Endodermal cell (in vitro differentiated cells): ENCODE measurements around the gene RAC3. TPM values are rescaled to one million over a fixed set of nuclear protein-coding genes. Genes with fewer than 3 reads are reported as not detected.

Source experiments
- DNase-seq: peaks from one replicate; pipeline ENCODE4 v3.0.0-alpha.2; 2017
- H3K27ac ChIP-seq: 2 replicates; pipeline ENCODE4 v1.5.1; 2013; ENCODE audit warnings: mild to moderate bottlenecking, low read depth, low read length, moderate library complexity
- H3K27me3 ChIP-seq: 2 replicates; pipeline ENCODE4 v1.6.1; 2013; ENCODE audit warnings: mild to moderate bottlenecking, low read length, moderate library complexity; ENCODE audit not compliant: insufficient read depth, control insufficient read depth, poor library complexity, severe bottlenecking
- H3K36me3 ChIP-seq: 2 replicates; pipeline ENCODE4 v1.7.0; 2013; ENCODE audit warnings: mild to moderate bottlenecking, low read length, moderate library complexity; ENCODE audit not compliant: control insufficient read depth, insufficient read depth
- H3K4me1 ChIP-seq: one replicate; pipeline ENCODE4 v1.7.0; 2013; ENCODE audit warnings: low read length; ENCODE audit not compliant: control insufficient read depth, insufficient read depth
- H3K4me3 ChIP-seq: 2 replicates; pipeline ENCODE4 v1.5.1; 2013; ENCODE audit warnings: mild to moderate bottlenecking, low read length, moderate library complexity
- H3K9ac ChIP-seq: 2 replicates; pipeline ENCODE4 v1.6.1; 2013; ENCODE audit warnings: mild to moderate bottlenecking, low read length, moderate library complexity; ENCODE audit not compliant: poor library complexity, severe bottlenecking; ENCODE audit errors: extremely low read depth
- H3K9me3 ChIP-seq: 2 replicates; pipeline ENCODE4 v1.6.1; 2013; ENCODE audit warnings: mild to moderate bottlenecking, low read length, moderate library complexity; ENCODE audit not compliant: control insufficient read depth
- H3K27ac Mint-ChIP-seq: 2 replicates; pipeline ENCODE4 v1.8.0; 2020; ENCODE audit warnings: mixed read lengths
- H3K27me3 Mint-ChIP-seq: 2 replicates; pipeline ENCODE4 v1.8.0; 2021; ENCODE audit warnings: mild to moderate bottlenecking, mixed read lengths; ENCODE audit not compliant: insufficient read depth
- H3K36me3 Mint-ChIP-seq: 2 replicates; pipeline ENCODE4 v1.8.0; 2020; ENCODE audit warnings: low read depth, mixed read lengths
- H3K4me1 Mint-ChIP-seq: 2 replicates; pipeline ENCODE4 v1.8.0; 2020; ENCODE audit warnings: mixed read lengths
- H3K4me3 Mint-ChIP-seq: 2 replicates; pipeline ENCODE4 v1.8.0; 2020; ENCODE audit warnings: mild to moderate bottlenecking, moderate library complexity, mixed read lengths
- H3K9me3 Mint-ChIP-seq: 2 replicates; pipeline ENCODE4 v1.8.0; 2020; ENCODE audit warnings: mild to moderate bottlenecking, mixed read lengths
- CTCF ChIP-seq: fragments of 200-600 bp; sonication (generic); conservative IDR thresholded peaks from 2 replicates; pipeline ENCODE4 v1.5.0; 2021; ENCODE audit warnings: antibody characterized with exemption, mild to moderate bottlenecking
- WGBS, 2 experiments: methylation state at CpG; one replicate each; pipeline versions ENCODE4 v1.1.5 to v1.1.7; 2013; ENCODE audit warnings: missing lambda C conversion rate in 2 of 2, mixed read lengths in 1 of 2; ENCODE audit not compliant: insufficient coverage in 1 of 2, insufficient read length in 1 of 2; 5-methylcytosine and 5-hydroxymethylcytosine counted together
- total RNA-seq, 2 donors: library from RNA; stranded (reverse); fragmentation: NEBNext Ultra II Directional in 1 of 2; extraction: Animal tissue kit (Norgen Biotek cat#: 25700) in 1 of 2; gene quantifications; 2 replicates in 1 of 2; 3 replicates in 1 of 2; pipeline ENCODE4 v1.2.1, GENCODE V29; 2021

RAC3 gene
- total RNA-seq, 2 donors from 2014 or later, result 45.7 to 53.9 TPM

- 93% methylated on average over 13 to 20 of the region's 20 CpGs for WGBS, 2 experiments
- no peak overlapping the region for H3K27ac Mint-ChIP-seq
Observed at GRCh38 chr17:82063424-82064415, 32.2 kb downstream of the RAC3 start.

DNA sequence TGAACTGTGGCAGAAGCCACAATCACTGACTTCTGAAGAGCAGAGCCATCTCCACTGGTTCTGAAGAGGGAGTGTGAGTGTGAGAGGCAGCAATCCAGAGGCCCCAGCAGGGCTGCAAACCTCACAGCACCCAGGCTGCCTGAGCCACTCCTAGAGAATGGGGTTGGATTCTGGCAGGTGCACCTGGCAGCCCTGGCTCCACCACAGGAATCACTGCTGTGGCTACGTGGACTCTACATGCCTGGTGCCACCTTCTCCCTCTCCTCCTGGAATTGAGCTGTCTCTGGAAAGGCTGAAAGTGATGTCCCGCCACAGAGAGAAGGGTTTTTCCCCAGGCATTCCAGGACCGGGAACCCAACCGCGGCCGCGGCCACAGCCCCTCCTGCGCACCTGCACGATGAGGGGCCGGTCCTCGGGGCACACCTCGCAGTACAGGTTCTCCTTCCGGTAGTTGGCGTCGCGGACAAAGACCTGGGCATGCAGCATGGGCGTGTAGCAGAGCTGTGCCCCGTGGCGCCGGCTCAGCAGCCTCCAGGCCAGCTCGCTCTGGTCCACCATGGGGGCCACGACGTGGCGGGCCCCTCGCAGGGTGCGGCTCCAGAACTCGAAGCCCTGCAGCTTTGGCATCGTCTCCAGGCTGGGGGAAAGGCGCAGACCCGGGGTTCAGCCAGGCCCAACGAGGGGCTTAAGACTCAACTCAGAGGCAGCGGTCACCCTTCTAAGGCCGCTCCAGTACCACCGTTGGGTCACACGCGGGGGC is 33.1 kb downstream of the RAC3 start:
- no peaks in the 10 kb centered on the region for H3K27me3 ChIP-seq
- peaks cover 1% of the 10 kb centered on the region for H3K27me3 Mint-ChIP-seq
- H3K36me3 Mint-ChIP-seq, result peaks cover 5% of the 10 kb centered on the region
- 64 to 74% methylated on average over 28 to 36 of the region's 36 CpGs for WGBS, 2 experiments
- DNase-seq, result no peak
- H3K4me3 ChIP-seq, result peak overlapping the region; percentile 82
- H3K27ac ChIP-seq, result no peak overlapping the region
- H3K4me1 ChIP-seq, result peaks cover 4% of the 10 kb centered on the region
- H3K27ac Mint-ChIP-seq, result no peak overlapping the region
- H3K36me3 ChIP-seq, result peaks cover 14% of the 10 kb centered on the region
- no peaks in the 10 kb centered on the region for H3K9me3 ChIP-seq
- H3K4me1 Mint-ChIP-seq, result peaks cover 5% of the 10 kb centered on the region
- H3K4me3 Mint-ChIP-seq, result peak overlapping the region; percentile 68
- peak overlapping the region; percentile 74 for H3K9ac ChIP-seq
- TF ChIP-seq CTCF, result no peak
- H3K9me3 Mint-ChIP-seq, result no peaks in the 10 kb centered on the region

More at GRCh38 chr17:82063424-82064415, 32.2 kb downstream of the RAC3 start:
- H3K27me3 ChIP-seq, result no peaks in the 10 kb centered on the region
- peaks cover 14% of the 10 kb centered on the region for H3K36me3 ChIP-seq
- Mint-ChIP-seq H3K36me3 (peaks cover 5% of the 10 kb centered on the region), H3K9me3 (no peaks in the 10 kb centered on the region), H3K4me1 (peaks cover 5% of the 10 kb centered on the region), H3K27me3 (no peaks in the 10 kb centered on the region), H3K4me3 (peak overlapping the region; percentile 68)
- no peak for TF ChIP-seq CTCF
- H3K9me3 ChIP-seq, result no peaks in the 10 kb centered on the region
- H3K9ac ChIP-seq, result no peak overlapping the region
- peak overlapping the region; percentile 82 for H3K4me3 ChIP-seq
- H3K27ac ChIP-seq, result no peak overlapping the region
- peaks cover 4% of the 10 kb centered on the region for H3K4me1 ChIP-seq
- DNase-seq, result no peak

GRCh38 chr17:82065193-82065637 is 33.7 kb downstream of the RAC3 start:
- peak overlapping the region; percentile 82 for H3K4me3 ChIP-seq
- Mint-ChIP-seq H3K4me1 (peaks cover 5% of the 10 kb centered on the region), H3K9me3 (no peaks in the 10 kb centered on the region), H3K27me3 (peaks cover 7% of the 10 kb centered on the region), H3K4me3 (peak overlapping the region; percentile 68), H3K36me3 (peaks cover 4% of the 10 kb centered on the region), H3K27ac (no peak overlapping the region)
- peak overlapping the region; percentile 74 for H3K9ac ChIP-seq
- H3K27me3 ChIP-seq, result peaks cover 3% of the 10 kb centered on the region
- no peaks in the 10 kb centered on the region for H3K9me3 ChIP-seq
- H3K4me1 ChIP-seq, result peaks cover 4% of the 10 kb centered on the region
- H3K36me3 ChIP-seq, result peaks cover 14% of the 10 kb centered on the region
- TF ChIP-seq CTCF, result no peak
- DNase-seq, result no peak
- no peak overlapping the region for H3K27ac ChIP-seq
- WGBS, 2 experiments, result 2 to 11% methylated on average over 7 to 47 of the region's 47 CpGs
